ENCODE data around the gene S100A1. TPM values are rescaled to one million over a fixed set of nuclear protein-coding genes. Genes with fewer than 3 reads are reported as not detected.

S100A1 gene
- total RNA-seq, 1 donor from 2014 or later, result 1.3 TPM

- DNase-seq (ENCODE audit: low read depth), result no peak
- H3K27me3 ChIP-seq (ENCODE audit: control insufficient read depth, insufficient read depth, low read length), result no peaks in the 10 kb centered on the region
- no peak for TF ChIP-seq CTCF (IDR thresholded peaks at IDR 0.05; ENCODE audit: insufficient read depth, low read length, poor library complexity, severe bottlenecking)
- no peaks in the 10 kb centered on the region for H3K36me3 ChIP-seq (ENCODE audit: control insufficient read depth, insufficient read depth, low read length)
- no peak overlapping the region for H3K4me3 ChIP-seq (ENCODE audit: low read depth, low read length)
Measured at GRCh38 chr1:153598309-153599172, 29.7 kb upstream of the S100A1 start.

- Histone ChIP-seq H3K27me3 (ENCODE audit: control insufficient read depth, insufficient read depth, low read length) (no peaks in the 10 kb centered on the region), H3K4me3 (ENCODE audit: low read depth, low read length) (no peak overlapping the region), H3K36me3 (ENCODE audit: control insufficient read depth, insufficient read depth, low read length) (no peaks in the 10 kb centered on the region)
- no peak for DNase-seq (ENCODE audit: low read depth)
- TF ChIP-seq CTCF (IDR thresholded peaks at IDR 0.05; ENCODE audit: insufficient read depth, low read length, poor library complexity, severe bottlenecking), result no peak
Measured at GRCh38 chr1:153599847-153600246, 28.4 kb upstream of the S100A1 start.

- peaks cover 3% of the 10 kb centered on the region for H3K36me3 ChIP-seq (ENCODE audit: control insufficient read depth, insufficient read depth, low read length)
- H3K27me3 ChIP-seq (ENCODE audit: control insufficient read depth, insufficient read depth, low read length), result no peaks in the 10 kb centered on the region
- DNase-seq (ENCODE audit: low read depth), result no peak
- no peak for TF ChIP-seq CTCF (IDR thresholded peaks at IDR 0.05; ENCODE audit: insufficient read depth, low read length, poor library complexity, severe bottlenecking)
- no peak overlapping the region for H3K4me3 ChIP-seq (ENCODE audit: low read depth, low read length)
Measured at GRCh38 chr1:153602749-153603148, 25.5 kb upstream of the S100A1 start.

GRCh38 chr1:153606194-153606593, 22.0 kb upstream of the S100A1 start:
- no peak for TF ChIP-seq CTCF (IDR thresholded peaks at IDR 0.05; ENCODE audit: insufficient read depth, low read length, poor library complexity, severe bottlenecking)
- Histone ChIP-seq H3K4me3 (ENCODE audit: low read depth, low read length) (no peak overlapping the region), H3K27me3 (ENCODE audit: control insufficient read depth, insufficient read depth, low read length) (no peaks in the 10 kb centered on the region), H3K36me3 (ENCODE audit: control insufficient read depth, insufficient read depth, low read length) (peaks cover 3% of the 10 kb centered on the region)
- no peak for DNase-seq (ENCODE audit: low read depth)

- TF ChIP-seq CTCF (IDR thresholded peaks at IDR 0.05; ENCODE audit: insufficient read depth, low read length, poor library complexity, severe bottlenecking), result no peak
- Histone ChIP-seq H3K4me3 (ENCODE audit: low read depth, low read length) (no peak overlapping the region), H3K36me3 (ENCODE audit: control insufficient read depth, insufficient read depth, low read length) (peaks cover 3% of the 10 kb centered on the region)
Measured at GRCh38 chr1:153607381-153607780, 20.9 kb upstream of the S100A1 start.

More at GRCh38 chr1:153607381-153607780, 20.9 kb upstream of the S100A1 start:
- no peaks in the 10 kb centered on the region for H3K27me3 ChIP-seq (ENCODE audit: control insufficient read depth, insufficient read depth, low read length)
- no peak for DNase-seq (ENCODE audit: low read depth)
